ENCODE results near the gene MAP3K3. TPM values are rescaled to one million over a fixed set of nuclear protein-coding genes. Genes with fewer than 3 reads are reported as not detected.

The MAP3K3 gene
- 10.8 and 12.6 TPM in 2 replicates for polyA plus RNA-seq (2011; rRNA removed)
- polyA plus RNA-seq (2012; cell fraction: cytosol; rRNA removed) = 13.8 and 15.6 TPM in 2 replicates
- 29.0 and 32.0 TPM in 2 replicates for polyA plus RNA-seq (2012; cell fraction: nucleus; rRNA removed)
- 10.9 to 12.6 TPM (median 11.2 TPM) in 3 replicates for polyA plus RNA-seq (2017; fragmentation: RNase III; extraction: RNeasy Plus Mini Kit Qiagen cat#74134 plus additional on column Dnase treatment)
- polyA minus RNA-seq (2011; rRNA and poly(A)+ RNA removed) = 21.6 and 22.2 TPM in 2 replicates

DNA sequence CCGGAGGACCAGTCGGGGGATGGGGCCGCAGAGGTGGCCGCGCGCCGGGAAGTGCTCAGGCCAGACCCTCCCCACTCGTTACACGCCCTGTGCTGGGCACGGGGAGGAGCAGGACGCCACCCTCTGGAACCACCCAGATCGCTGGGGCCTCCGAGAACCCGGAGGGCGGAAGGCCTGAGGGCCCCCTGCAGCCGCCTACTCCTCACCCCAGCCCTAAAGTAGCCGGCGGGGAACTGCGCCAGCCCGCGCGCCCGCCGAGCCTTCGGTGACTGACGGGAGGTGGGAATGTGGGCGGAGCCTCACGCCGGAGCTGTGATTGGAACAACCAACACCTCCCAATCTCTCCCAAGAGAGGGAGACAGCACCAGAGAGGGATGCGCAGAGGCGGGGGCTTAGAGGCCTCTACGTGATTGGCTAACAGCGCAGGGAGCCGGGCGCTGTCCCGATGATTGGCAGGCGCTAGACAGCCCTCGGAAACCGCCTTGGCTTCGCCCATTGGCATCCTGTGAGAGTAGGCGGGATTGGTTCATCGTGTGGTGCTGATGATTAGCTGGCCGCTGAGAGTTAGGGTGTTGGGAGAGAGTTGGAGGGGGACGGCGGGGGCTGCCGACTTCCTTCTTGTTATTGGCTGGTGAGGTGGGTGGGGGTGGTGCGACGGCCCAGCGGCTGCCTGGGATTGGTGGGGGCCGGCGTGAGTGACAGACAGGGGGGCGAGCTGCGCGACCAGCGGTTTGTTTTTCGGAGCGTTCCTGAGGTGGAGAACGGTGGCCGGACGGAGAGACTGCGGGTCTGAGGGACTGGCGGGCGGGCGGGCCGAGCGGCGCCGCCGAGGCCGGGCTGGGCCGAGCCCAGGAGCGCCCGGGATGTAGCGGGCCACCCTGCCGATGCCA, at the start of gene MAP3K3:
Gene MAP3K3, plus strand, starts transcription at position 734 of the 890 bp plus-strand sequence. CDS start 343 bp downstream, outside the sequence.
- TF ChIP-seq MAX (IDR thresholded peaks at IDR 0.05) (peak; percentile 83), JUN (IDR thresholded peaks at IDR 0.05) (peak; percentile 69 to 82; a peak in 3 of 5 replicates), FOXS1 (CRISPR knock-in tag; IDR thresholded peaks at IDR 0.05) (no peak), POLR2A (IDR thresholded peaks at IDR 0.05; ENCODE audit: low read length) (peak; percentile 90), PHF8 (IDR thresholded peaks at IDR 0.05; ENCODE audit: borderline replicate concordance, low read depth) (peak; percentile 90; the same call in 1 of the 2 replicates), ZNF302 (CRISPR knock-in tag; IDR thresholded peaks at IDR 0.05) (no peak), RAD21 (conservative IDR thresholded peaks at IDR 0.05 in 1 of 2, IDR thresholded peaks at IDR 0.05 in 1 of 2) (no peak), E2F6 (IDR thresholded peaks at IDR 0.05; ENCODE audit: borderline replicate concordance, low read depth) (0 out of 2 replicates have a peak, but pooled peaks have one; percentile 28), CHD2 (IDR thresholded peaks at IDR 0.05; ENCODE audit: low read length, partially characterized antibody) (peak; percentile 24), RFX5 (IDR thresholded peaks at IDR 0.05) (peak; percentile 56), GATA3 (IDR thresholded peaks at IDR 0.05; ENCODE audit: borderline replicate concordance) (0 out of 2 replicates have a peak, but pooled peaks have one; percentile 16), EHF (CRISPR knock-in tag; IDR thresholded peaks at IDR 0.05) (no peak), BCL3 (IDR thresholded peaks at IDR 0.05) (peak; percentile 94), NR3C1 (IDR thresholded peaks at IDR 0.05) (no peak)
- TF ChIP-seq, protein P1, sequence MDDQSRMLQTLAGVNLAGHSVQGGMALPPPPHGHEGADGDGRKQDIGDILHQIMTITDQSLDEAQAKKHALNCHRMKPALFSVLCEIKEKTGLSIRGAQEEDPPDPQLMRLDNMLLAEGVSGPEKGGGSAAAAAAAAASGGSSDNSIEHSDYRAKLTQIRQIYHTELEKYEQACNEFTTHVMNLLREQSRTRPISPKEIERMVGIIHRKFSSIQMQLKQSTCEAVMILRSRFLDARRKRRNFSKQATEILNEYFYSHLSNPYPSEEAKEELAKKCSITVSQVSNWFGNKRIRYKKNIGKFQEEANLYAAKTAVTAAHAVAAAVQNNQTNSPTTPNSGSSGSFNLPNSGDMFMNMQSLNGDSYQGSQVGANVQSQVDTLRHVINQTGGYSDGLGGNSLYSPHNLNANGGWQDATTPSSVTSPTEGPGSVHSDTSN (IDR thresholded peaks at IDR 0.05) = peak; percentile 96
- Histone ChIP-seq H3K27ac (peak within 1 kb of the TSS; percentile 82 to 95), H3K9me3 (no peaks in the 10 kb centered on the region), H3K4me2 (peak within 1 kb of the TSS; percentile 95), H3K4me3 (peak within 1 kb of the TSS; percentile 92), H3K4me1 (peaks cover 13% of the 10 kb centered on the region)
- POLR2A ChIA-PET = interaction anchor here (0.6 to 1.4 kb wide), 13 partner anchors 10 to 177 kb away, joined by 3 to 17 read pairs (median 6); partner anchors contain the start of genes CCDC47, CYB561 and DDX42
- FAIRE-seq = peak; percentile 82
- ATAC-seq = peak; percentile 88 to 96
- WGBS (ENCODE audit: missing lambda C conversion rate) = under 1% methylated on average over 43 of the region's 75 CpGs
- CTCF ChIA-PET = interaction anchor here (0.6 to 7.8 kb wide), 11 partner anchors 10 to 948 kb away, joined by 3 to 64 read pairs (median 3); no protein-coding TSS in a partner anchor
- peak; percentile 100 for DNase-seq (ENCODE audit: low read depth in 1 of 2, low spot score in 1 of 2)

GRCh38 chr17:63573634-63574033, 48.6 kb upstream of the MAP3K3 start:
- H3K4me3 ChIP-seq = no peak overlapping the region
- ATAC-seq (peak; percentile 81 to 83; a peak in 5 of 6 replicates), FAIRE-seq (no peak), DNase-seq (ENCODE audit: low read depth in 1 of 2, low spot score in 1 of 2) (peak; percentile 21 to 54)
- no peaks in the 10 kb centered on the region for H3K9me3 ChIP-seq
- peaks cover 8% of the 10 kb centered on the region; the same call in 1 of the 3 replicates for H3K4me1 ChIP-seq
- POLR2A ChIA-PET = no interaction called here
- no peak for TF ChIP-seq JUN (IDR thresholded peaks at IDR 0.05)
- TF ChIP-seq, protein P2, sequence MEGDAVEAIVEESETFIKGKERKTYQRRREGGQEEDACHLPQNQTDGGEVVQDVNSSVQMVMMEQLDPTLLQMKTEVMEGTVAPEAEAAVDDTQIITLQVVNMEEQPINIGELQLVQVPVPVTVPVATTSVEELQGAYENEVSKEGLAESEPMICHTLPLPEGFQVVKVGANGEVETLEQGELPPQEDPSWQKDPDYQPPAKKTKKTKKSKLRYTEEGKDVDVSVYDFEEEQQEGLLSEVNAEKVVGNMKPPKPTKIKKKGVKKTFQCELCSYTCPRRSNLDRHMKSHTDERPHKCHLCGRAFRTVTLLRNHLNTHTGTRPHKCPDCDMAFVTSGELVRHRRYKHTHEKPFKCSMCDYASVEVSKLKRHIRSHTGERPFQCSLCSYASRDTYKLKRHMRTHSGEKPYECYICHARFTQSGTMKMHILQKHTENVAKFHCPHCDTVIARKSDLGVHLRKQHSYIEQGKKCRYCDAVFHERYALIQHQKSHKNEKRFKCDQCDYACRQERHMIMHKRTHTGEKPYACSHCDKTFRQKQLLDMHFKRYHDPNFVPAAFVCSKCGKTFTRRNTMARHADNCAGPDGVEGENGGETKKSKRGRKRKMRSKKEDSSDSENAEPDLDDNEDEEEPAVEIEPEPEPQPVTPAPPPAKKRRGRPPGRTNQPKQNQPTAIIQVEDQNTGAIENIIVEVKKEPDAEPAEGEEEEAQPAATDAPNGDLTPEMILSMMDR (IDR thresholded peaks at IDR 0.05) = peak; percentile 38; the same call in 2 of the 3 replicates
- TF ChIP-seq FOSB (CRISPR knock-in tag; IDR thresholded peaks at IDR 0.05) = no peak
- TF ChIP-seq RAD21 (conservative IDR thresholded peaks at IDR 0.05 in 1 of 2, IDR thresholded peaks at IDR 0.05 in 1 of 2) = peak; percentile 24 to 43; a peak in 1 of 5 replicates
- TF ChIP-seq KDM1A (IDR thresholded peaks at IDR 0.05; ENCODE audit: low read depth) = no peak
- H3K27ac ChIP-seq = no peak overlapping the region
- no peak overlapping the region for H3K4me2 ChIP-seq
- CTCF ChIA-PET = interaction anchor here (0.6 to 3.9 kb wide), 10 partner anchors 9 to 147 kb away, joined by 3 to 22 read pairs (median 4); partner anchors contain the start of gene DCAF7
- 74% methylated on average over 5 of the region's 5 CpGs for WGBS (ENCODE audit: missing lambda C conversion rate)

Data from A549 (cell line).